Panc1 (cell line): ENCODE measurements around the gene SNRPB2. TPM values are rescaled to one million over a fixed set of nuclear protein-coding genes. Genes with fewer than 3 reads are reported as not detected.

Source experiments
- ATAC-seq: fragments of 200-7000 bp; cut with Tn5 transposase; 2 replicates; pipeline ENCODE4 v1.9.1; 2020; ENCODE audit warnings: mild to moderate bottlenecking, moderate library complexity
- Bru-seq: library from RNA; stranded (reverse); fragments of 400-500 nt; gene quantifications from one replicate; lab custom pipeline; 2021; lab: Mats Ljungman, UMichigan
- BruChase-seq, 2 experiments: library from RNA; stranded (reverse); fragments of 400-500 nt; gene quantifications; one replicate each; lab custom pipeline; 2021; lab: Mats Ljungman, UMichigan
- BruUV-seq: library from RNA; stranded (reverse); fragments of 400-500 nt; replicated peaks from 2 replicates; lab custom pipeline; 2021; lab: Mats Ljungman, UMichigan
- CTCF ChIA-PET: fragments of 300-600 bp; sonication (Branson Sonifier 250); formaldehyde crosslinking; loops from one replicate; lab custom pipeline; 2022; ENCODE audit warnings: antibody characterized with exemption; lab: Charles Lee
- POLR2A ChIA-PET: fragments of 300-600 bp; sonication (Branson Sonifier 250); formaldehyde crosslinking; loops from one replicate; lab custom pipeline; 2022; ENCODE audit warnings: antibody characterized with exemption; lab: Charles Lee
- DNase-seq: peaks from one replicate; pipeline ENCODE4 v3.0.0-alpha.2; 2010; ENCODE audit warnings: low read depth, low spot score
- H3K27ac ChIP-seq: 2 replicates; pipeline ENCODE4 v1.5.1; 2011; ENCODE audit warnings: mild to moderate bottlenecking, low read length, inconsistent platforms
- H3K27me3 ChIP-seq: fragments of 200-500 bp; sonication (Bioruptor generic); 2 replicates; pipeline ENCODE4 v1.6.0; 2014; ENCODE audit warnings: low read length, inconsistent platforms; ENCODE audit not compliant: control insufficient read depth, insufficient read depth
- H3K36me3 ChIP-seq: fragments of 200-500 bp; sonication (Bioruptor generic); 2 replicates; pipeline ENCODE4 v1.5.1; 2014; ENCODE audit warnings: inconsistent platforms, mild to moderate bottlenecking, low read length, moderate library complexity; ENCODE audit not compliant: control insufficient read depth, insufficient read depth
- H3K4me1 ChIP-seq: 2 replicates; pipeline ENCODE4 v1.5.1; 2011; ENCODE audit warnings: inconsistent platforms, mild to moderate bottlenecking, low read length, moderate library complexity; ENCODE audit not compliant: control insufficient read depth, insufficient read depth
- H3K4me3 ChIP-seq, 2 experiments: 2 replicates each; pipeline ENCODE4 v1.5.1; 2011 to 2012; ENCODE audit warnings: low read depth in 2 of 2, low read length in 2 of 2, mild to moderate bottlenecking in 2 of 2, inconsistent platforms in 1 of 2, moderate library complexity in 1 of 2
- H3K9me3 ChIP-seq: fragments of 200-500 bp; sonication (Bioruptor generic); 2 replicates; pipeline ENCODE4 v1.5.1; 2014; ENCODE audit warnings: low read depth, mild to moderate bottlenecking, inconsistent platforms, low read length, moderate library complexity; ENCODE audit not compliant: control insufficient read depth, insufficient read depth
- CTCF ChIP-seq: fragments of 450-650 bp; IDR thresholded peaks from 2 replicates; pipeline ENCODE4 v1.5.1; 2017; ENCODE audit warnings: mild to moderate bottlenecking
- POLR2AphosphoS5 ChIP-seq: IDR thresholded peaks from 2 replicates; pipeline ENCODE4 v1.6.1; 2012; ENCODE audit warnings: mild to moderate bottlenecking, low read depth, low read length, moderate library complexity
- REST ChIP-seq, 2 experiments: IDR thresholded peaks; 2 replicates each; pipeline ENCODE4 v1.6.1; 2011 to 2012; ENCODE audit warnings: low read depth in 2 of 2, control low read depth in 1 of 2, low read length in 1 of 2, mild to moderate bottlenecking in 1 of 2, moderate library complexity in 1 of 2; ENCODE audit not compliant: insufficient read depth in 1 of 2
- SIN3A ChIP-seq: IDR thresholded peaks from 2 replicates; pipeline ENCODE4 v1.6.1; 2012; ENCODE audit warnings: low read depth, mild to moderate bottlenecking, low read length, moderate library complexity, borderline replicate concordance; ENCODE audit not compliant: insufficient read depth
- TCF7L2 ChIP-seq: IDR thresholded peaks from 2 replicates; pipeline ENCODE4 v1.6.1; 2011; ENCODE audit warnings: mild to moderate bottlenecking, low read depth, low read length, inconsistent platforms
- in situ Hi-C: cut with HindIII; loops from 2 replicates; pipeline ENCODE4 v1.10.0; 2016; ENCODE audit warnings: low sequenced_read_pairs, low pct_unique_long_range_greater_than_20kb
- intact Hi-C: fragments of 100-400 bp; cut with micrococcal nuclease; formaldehyde crosslinking; loops from one replicate; pipeline ENCODE4 v1.10.0; 2022; ENCODE audit not compliant: unreplicated experiment
- long read RNA-seq: library from polyadenylated mRNA; unstranded; transcript quantifications from one replicate; pipeline ENCODE4 v2.0.0, GENCODE V29; 2021; ENCODE audit not compliant: unreplicated experiment
- polyA plus RNA-seq: library from polyadenylated mRNA; unstranded; fragments of >200 nt; gene quantifications from one replicate; pipeline ENCODE4 v1.2.1, GENCODE V29; 2012; ENCODE audit warnings: missing spikeins; ENCODE audit not compliant: insufficient read length
- total RNA-seq: library from RNA; stranded (reverse); gene quantifications from one replicate; pipeline ENCODE4 v1.2.1, GENCODE V29; 2021; ENCODE audit not compliant: unreplicated experiment

SNRPB2 gene
- total RNA-seq (68.5 TPM), Bru-seq, nascent RNA (percentile 91 among the genes with signal in this experiment), BruChase-seq, experiment 1, labeled RNA remaining after a 2-hour chase (percentile 86 among the genes with signal in this experiment), BruChase-seq, experiment 2, labeled RNA remaining after a 6-hour chase (percentile 95 among the genes with signal in this experiment)
- 46.4 TPM for polyA plus RNA-seq
- long read RNA-seq, transcript SNRPB2-202 (7 exons, 1,588 nt): major isoform, 21 of 82 reads
- long read RNA-seq, transcript SNRPB2-201 (7 exons, 2,452 nt): minor isoform, 16 of 82 reads
- long read RNA-seq, partial matches to known transcripts: 44 of 82 reads
- long read RNA-seq, other reads (novel, unspliced or antisense): 0 of 82 reads

GRCh38 chr20:16729565-16730460 is at the start of gene SNRPB2:
TSS of gene SNRPB2 (plus strand) at chr20:16730026. CDS start at chr20:16731703, 1,677 bp downstream.
- intact Hi-C loops: no loop called here
- ChIA-PET CTCF (no interaction called here), POLR2A (no interaction called here)
- peak; percentile 99 for ATAC-seq
- peak within 1 kb of the TSS; percentile 96 for H3K27ac ChIP-seq
- H3K36me3 ChIP-seq: peaks cover 30% of the 10 kb centered on the region
- H3K4me3 ChIP-seq: peak within 1 kb of the TSS; percentile 100
- BruUV-seq: TSS peak; percentile 80
- H3K9me3 ChIP-seq: peaks cover 8% of the 10 kb centered on the region; the same call in 1 of the 2 replicates
- TF ChIP-seq POLR2AphosphoS5 (peak; percentile 81), TCF7L2 (0 out of 2 replicates have a peak, but pooled peaks have one; percentile 48), REST (IDR thresholded peaks at IDR 0.05; ENCODE audit: insufficient read depth in 1 of 2, low read depth in 2 of 2, low read length in 1 of 2) (peak in 1 of 2 experiments; percentile 49; a peak in 1 of 4 replicates), CTCF (no peak), SIN3A (peak; percentile 72; the same call in 1 of the 2 replicates)
- H3K4me1 ChIP-seq: peaks cover 3% of the 10 kb centered on the region; the same call in 1 of the 2 replicates
- peak; percentile 80 for DNase-seq
- peaks cover 20% of the 10 kb centered on the region for H3K27me3 ChIP-seq
- in situ Hi-C loops: no loop called here

DNA sequence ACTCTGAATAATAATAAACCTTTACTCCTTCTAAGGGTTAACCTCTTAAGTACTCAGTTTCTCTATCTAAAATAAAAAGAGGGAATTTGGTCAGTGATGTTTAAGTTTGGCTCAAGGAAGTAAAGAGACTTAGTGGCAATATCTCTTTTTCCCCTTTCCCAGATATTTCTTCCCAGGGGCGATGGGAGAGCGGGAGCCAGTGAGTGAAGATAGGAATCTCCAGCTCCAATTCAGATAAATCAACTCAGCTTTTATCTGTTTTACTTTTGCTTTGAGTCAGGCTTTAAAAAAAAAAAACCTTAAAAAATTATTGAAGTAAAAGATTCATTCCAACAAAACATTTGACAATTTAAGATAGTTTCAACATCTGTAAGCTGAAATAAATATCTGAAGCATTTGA is 45.4 kb upstream of the SNRPB2 start:
- H3K27ac ChIP-seq: no peak overlapping the region
- no peaks in the 10 kb centered on the region for H3K4me1 ChIP-seq
- H3K36me3 ChIP-seq: no peaks in the 10 kb centered on the region
- ChIA-PET POLR2A (no interaction called here), CTCF (no interaction called here)
- no peak for DNase-seq
- intact Hi-C loops: no loop called here
- no peak overlapping the region for H3K4me3 ChIP-seq
- TF ChIP-seq SIN3A: no peak
- no peak for TF ChIP-seq CTCF
- TF ChIP-seq POLR2AphosphoS5: no peak
- no peak for TF ChIP-seq REST (IDR thresholded peaks at IDR 0.05; ENCODE audit: insufficient read depth in 1 of 2, low read depth in 2 of 2, low read length in 1 of 2)
- no peak for TF ChIP-seq TCF7L2
- H3K9me3 ChIP-seq: no peaks in the 10 kb centered on the region
- in situ Hi-C loops: no loop called here
- no peaks in the 10 kb centered on the region; the same call in 1 of the 2 replicates for H3K27me3 ChIP-seq
- ATAC-seq: no peak
- BruUV-seq: no TSS peak
